ENCODE measurements around the gene PPP1CA. TPM values are rescaled to one million over a fixed set of nuclear protein-coding genes. Genes with fewer than 3 reads are reported as not detected.

The PPP1CA gene
- total and polyA plus RNA-seq, 2 donors (not counting 1 experiment from before 2014, with no cell fraction given): 218 to 251 TPM

GRCh38 chr11:67437082-67437808 lies 35.6 kb upstream of the PPP1CA start, which contains the start of gene PTPRCAP:
PTPRCAP (minus strand) TSS chr11:67437682; CDS start chr11:67437619, 63 bp downstream.
- intact Hi-C loops (cut with micrococcal nuclease): loop anchor here (1.0 to 2.0 kb wide), 6 partner anchors 16 to 69 kb away; partner anchors contain the start of genes AIP and TMEM134
- Histone ChIP-seq H2AFZ (ENCODE audit: insufficient read depth, low read depth, low read length, poor library complexity, severe bottlenecking) (no peak within 1 kb of the TSS), H3K4me1 (ENCODE audit: control insufficient read depth in 2 of 2, insufficient read depth in 2 of 2, low read length in 2 of 2) (peaks cover 68 to 89% of the 10 kb centered on the region in 2 donors), H3K79me2 (ENCODE audit: control insufficient read depth, insufficient read depth, low read length) (peaks cover 67% of the 10 kb centered on the region), H4K20me1 (ENCODE audit: control insufficient read depth, insufficient read depth, low read length, poor library complexity, severe bottlenecking) (peaks cover 69% of the 10 kb centered on the region), H3K9me3 (ENCODE audit: control extremely low read depth in 1 of 3, control insufficient read depth in 2 of 3, insufficient read depth in 1 of 3, low read length in 2 of 3) (peaks cover 0 to 3% (median 0%) of the 10 kb centered on the region in 3 donors), H3K4me2 (replicated peaks; ENCODE audit: low read depth, low read length, poor library complexity, severe bottlenecking) (peak within 1 kb of the TSS; percentile 99), H3K9ac (ENCODE audit: low read length) (peak within 1 kb of the TSS; percentile 82), H3K27me3 (replicated peaks in 1 of 4; ENCODE audit: control extremely low read depth in 1 of 4, control insufficient read depth in 3 of 4, insufficient read depth in 4 of 4, low read length in 3 of 4) (no peaks in the 10 kb centered on the region), H3K36me3 (replicated peaks in 1 of 2; ENCODE audit: control extremely low read depth in 1 of 2, control insufficient read depth in 1 of 2, extremely low read depth in 1 of 2, insufficient read depth in 2 of 2, low read length in 1 of 2) (peaks cover 0 to 40% of the 10 kb centered on the region in 2 experiments), H3K4me3 (ENCODE audit: control extremely low read depth in 1 of 5, extremely low read depth in 1 of 5, insufficient read depth in 1 of 5, low read depth in 2 of 5, low read length in 4 of 5) (peak within 1 kb of the TSS; percentile 51 to 96 (median 86)), H3K27ac (ENCODE audit: low read length in 2 of 2) (peak within 1 kb of the TSS; percentile 71 to 88)
- no peaks in the 10 kb centered on the region for H3K27me3 Mint-ChIP-seq
- H3K27ac Mint-ChIP-seq: peak within 1 kb of the TSS; percentile 98
- no peaks in the 10 kb centered on the region for H3K9me3 Mint-ChIP-seq (ENCODE audit: insufficient read depth)
- ChIA-PET POLR2A (interaction anchor here (0.6 to 9.5 kb wide), 28 partner anchors 9 to 319 kb away, joined by 3 to 215 read pairs (median 10); partner anchors contain the start of genes AIP, ANKRD13D, CABP4 and CLCF1), CTCF (interaction anchor here (0.6 to 4.4 kb wide), 21 partner anchors 9 to 86 kb away, joined by 3 to 63 read pairs (median 7); partner anchors contain the start of genes CABP4, GPR152, PITPNM1 and PPP1CA)
- ATAC-seq (ENCODE audit: low read depth): peak; percentile 53
- H3K4me3 Mint-ChIP-seq: peak within 1 kb of the TSS; percentile 88
- peak; percentile 82 for DNase-seq
- TF ChIP-seq EZH2 (IDR thresholded peaks at IDR 0.05; ENCODE audit: borderline replicate concordance, insufficient read depth, low read depth, low read length, poor library complexity, severe bottlenecking): no peak
- TF ChIP-seq, protein P1, sequence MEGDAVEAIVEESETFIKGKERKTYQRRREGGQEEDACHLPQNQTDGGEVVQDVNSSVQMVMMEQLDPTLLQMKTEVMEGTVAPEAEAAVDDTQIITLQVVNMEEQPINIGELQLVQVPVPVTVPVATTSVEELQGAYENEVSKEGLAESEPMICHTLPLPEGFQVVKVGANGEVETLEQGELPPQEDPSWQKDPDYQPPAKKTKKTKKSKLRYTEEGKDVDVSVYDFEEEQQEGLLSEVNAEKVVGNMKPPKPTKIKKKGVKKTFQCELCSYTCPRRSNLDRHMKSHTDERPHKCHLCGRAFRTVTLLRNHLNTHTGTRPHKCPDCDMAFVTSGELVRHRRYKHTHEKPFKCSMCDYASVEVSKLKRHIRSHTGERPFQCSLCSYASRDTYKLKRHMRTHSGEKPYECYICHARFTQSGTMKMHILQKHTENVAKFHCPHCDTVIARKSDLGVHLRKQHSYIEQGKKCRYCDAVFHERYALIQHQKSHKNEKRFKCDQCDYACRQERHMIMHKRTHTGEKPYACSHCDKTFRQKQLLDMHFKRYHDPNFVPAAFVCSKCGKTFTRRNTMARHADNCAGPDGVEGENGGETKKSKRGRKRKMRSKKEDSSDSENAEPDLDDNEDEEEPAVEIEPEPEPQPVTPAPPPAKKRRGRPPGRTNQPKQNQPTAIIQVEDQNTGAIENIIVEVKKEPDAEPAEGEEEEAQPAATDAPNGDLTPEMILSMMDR (IDR thresholded peaks at IDR 0.05): no peak
- peaks cover 89% of the 10 kb centered on the region for H3K4me1 Mint-ChIP-seq
- WGBS (ENCODE audit: insufficient coverage): 0% methylated on average over 15 of the region's 26 CpGs

Data from B cell (primary cell).